K562 (cell line): ENCODE data around the gene OSGEP. TPM values are rescaled to one million over a fixed set of nuclear protein-coding genes. Genes with fewer than 3 reads are reported as not detected.

Experiments used
- CHAMP1 ChIP-seq: fragments of 450-650 bp; IDR thresholded peaks from 2 replicates; pipeline ENCODE4 v1.6.1; 2016; ENCODE audit warnings: mild to moderate bottlenecking
- CHD2 ChIP-seq: IDR thresholded peaks from 2 replicates; pipeline ENCODE4 v1.6.1; 2011; ENCODE audit warnings: low read depth, low read length
- CXXC5 ChIP-seq: fragments of 250-450 bp; sonication (Bioruptor Pico); IDR thresholded peaks from 2 replicates; pipeline ENCODE4 v1.8.0; 2022; ENCODE audit warnings: inconsistent platforms, mild to moderate bottlenecking, moderate library complexity
- DACH1 ChIP-seq: fragments of 450-650 bp; IDR thresholded peaks from 2 replicates; pipeline ENCODE4 v1.6.1; 2018; ENCODE audit not compliant: partially characterized antibody
- ETV5 ChIP-seq: sonication (generic); formaldehyde crosslinking; IDR thresholded peaks from 2 replicates; pipeline ENCODE4 v1.4.0; 2020; ENCODE audit warnings: low read depth, mild to moderate bottlenecking, missing genetic modification reagents
- FOXJ2 ChIP-seq: fragments of 200-800 bp; sonication (Bioruptor generic); IDR thresholded peaks from 2 replicates; pipeline ENCODE4 v1.6.1; 2016; ENCODE audit warnings: missing genetic modification characterization, missing compliant biosample characterization
- HDAC1 ChIP-seq, 2 experiments: fragments of 450-650 bp; IDR thresholded peaks; 2 replicates each; pipeline ENCODE4 v1.6.1; 2016 to 2017; ENCODE audit warnings: inconsistent platforms in 1 of 2, mild to moderate bottlenecking in 1 of 2, moderate library complexity in 1 of 2
- KAT2B ChIP-seq: IDR thresholded peaks from one replicate; pipeline ENCODE4 v1.6.1; 2012; ENCODE audit warnings: low read depth, mild to moderate bottlenecking, control low read depth, inconsistent platforms, low read length, moderate library complexity
- MAZ ChIP-seq, 2 experiments: fragments of 450-650 bp in 1 of 2; sonication (generic) in 1 of 2; formaldehyde crosslinking; IDR thresholded peaks in 1 of 2; conservative IDR thresholded peaks in 1 of 2; 2 replicates each; pipeline versions ENCODE4 v1.4.0 to v1.5.0; 2020; ENCODE audit warnings: mild to moderate bottlenecking in 1 of 2, missing genetic modification reagents in 1 of 2
- MEF2D ChIP-seq: conservative IDR thresholded peaks from 2 replicates; pipeline ENCODE4 v1.6.1; 2016; ENCODE audit warnings: low read depth, missing genetic modification characterization, missing compliant biosample characterization
- MTA1 ChIP-seq: fragments of 450-650 bp; IDR thresholded peaks from 2 replicates; pipeline ENCODE4 v1.6.1; 2017; ENCODE audit warnings: borderline replicate concordance
- MXI1 ChIP-seq: IDR thresholded peaks from 2 replicates; pipeline ENCODE4 v1.6.1; 2011; ENCODE audit warnings: low read depth, mild to moderate bottlenecking, improper control_type of control experiment, low read length
- MYC ChIP-seq, 2 experiments: fragments of 250-450 bp in 1 of 2; sonication (Bioruptor Pico) in 1 of 2; IDR thresholded peaks; 2 replicates each; pipeline versions ENCODE4 v1.5.1 to v1.6.1; 2012 to 2021; ENCODE audit warnings: low read depth in 2 of 2, borderline replicate concordance in 1 of 2, improper control_type of control experiment in 1 of 2, low read length in 1 of 2, mild to moderate bottlenecking in 1 of 2, moderate library complexity in 1 of 2
- NFE2 ChIP-seq: IDR thresholded peaks from 2 replicates; pipeline ENCODE4 v1.6.1; 2014; ENCODE audit warnings: antibody characterized with exemption, low read depth
- NR2C1 ChIP-seq, 2 experiments: fragments of 450-650 bp; IDR thresholded peaks; 2 replicates each; pipeline ENCODE4 v1.6.1; 2017; ENCODE audit warnings: mild to moderate bottlenecking in 2 of 2, antibody characterized with exemption in 1 of 2, inconsistent platforms in 1 of 2, missing compliant biosample characterization in 1 of 2, missing genetic modification characterization in 1 of 2
- NR3C1 ChIP-seq: sonication (generic); formaldehyde crosslinking; IDR thresholded peaks from 2 replicates; pipeline ENCODE4 v1.8.1; 2022; ENCODE audit warnings: missing genetic modification reagents
- NRF1 ChIP-seq, 2 experiments: fragments of 450-650 bp; IDR thresholded peaks in 1 of 2; conservative IDR thresholded peaks in 1 of 2; 2 replicates each; pipeline ENCODE4 v1.6.1; 2014; ENCODE audit warnings: mild to moderate bottlenecking in 2 of 2
- POLR2G ChIP-seq: fragments of 200-400 bp; formaldehyde crosslinking; IDR thresholded peaks from 2 replicates; pipeline ENCODE4 v1.6.1; 2017; ENCODE audit warnings: low read depth, mild to moderate bottlenecking, antibody characterized with exemption, low read length, moderate library complexity
- RFX5 ChIP-seq: IDR thresholded peaks from 2 replicates; pipeline ENCODE4 v1.6.1; 2011; ENCODE audit warnings: low read depth, mild to moderate bottlenecking, improper control_type of control experiment, low read length
- RNF2 ChIP-seq: sonication (generic); IDR thresholded peaks from 2 replicates; pipeline ENCODE4 v1.6.1; 2016
- SP1 ChIP-seq: sonication (generic); formaldehyde crosslinking; IDR thresholded peaks from 2 replicates; pipeline ENCODE4 v1.8.1; 2022; ENCODE audit warnings: mild to moderate bottlenecking, missing genetic modification reagents
- TEAD2 ChIP-seq: fragments of 450-650 bp; IDR thresholded peaks from 2 replicates; pipeline ENCODE4 v1.6.1; 2016; ENCODE audit warnings: missing genetic modification characterization, control low read depth, missing compliant biosample characterization
- ZFX ChIP-seq: sonication (generic); formaldehyde crosslinking; IDR thresholded peaks from 2 replicates; pipeline ENCODE4 v1.8.0; 2022; ENCODE audit warnings: mild to moderate bottlenecking, missing genetic modification reagents, moderate library complexity
- ZNF398 ChIP-seq: fragments of 250-450 bp; sonication (Bioruptor Pico); IDR thresholded peaks from 2 replicates; pipeline ENCODE4 v1.8.0; 2021; ENCODE audit warnings: moderate library complexity, mild to moderate bottlenecking, inconsistent platforms
- polyA plus RNA-seq, 8 experiments: library from polyadenylated mRNA; depleted of rRNA in 4 of 8; stranded (reverse) in 5 of 8; unstranded in 3 of 8; fragments of >200 nt; fragmentation: Nextera tagmentation in 2 of 8; fragmentation: Illumina TruSeq in 1 of 8; extraction: Ambion mirVana in 2 of 8; extraction: Trizol in 1 of 8; gene quantifications; 2 replicates each; pipeline versions ENCODE4 v1.2.1 to v1.2.3, GENCODE V29; 2011 to 2014; ENCODE audit warnings: inconsistent platforms in 1 of 8, missing spikeins in 1 of 8
- total RNA-seq, 7 experiments: library from RNA; depleted of rRNA in 6 of 7; stranded (reverse); fragments of >200 nt in 6 of 7; fragmentation: Illumina TruSeq in 2 of 7; extraction: Trizol in 2 of 7; gene quantifications; 2 replicates each; pipeline versions ENCODE4 v1.2.1 to v1.2.3, GENCODE V29; 2011 to 2021; ENCODE audit warnings: low replicate concordance in 1 of 7

Gene OSGEP
- total and polyA plus RNA-seq, 9 of the 15 experiments (the other 6 are each of a cell fraction or from before 2014, with no cell fraction given): 32.1 to 59.2 (median 44.1) TPM

GRCh38 chr14:20454516-20455354, at the start of gene OSGEP, which contains the start of gene APEX1 (continued):
- TF ChIP-seq HDAC1 (IDR thresholded peaks at IDR 0.05) (peak in 1 of 2 experiments; percentile 96; a peak in 2 of 4 replicates), MAZ (CRISPR knock-in tag; conservative IDR thresholded peaks at IDR 0.05 in 1 of 2, IDR thresholded peaks at IDR 0.05 in 1 of 2) (peak; percentile 57 to 74; a peak in 3 of 4 replicates), NR3C1 (CRISPR knock-in tag) (no peak), SP1 (CRISPR knock-in tag) (peak; percentile 62), POLR2G (peak; percentile 95), ETV5 (CRISPR knock-in tag) (0 out of 2 replicates have a peak, but pooled peaks have one; percentile 4), RFX5 (no peak), CXXC5 (CRISPR knock-in tag) (peak; percentile 94), KAT2B (peak; percentile 19), NRF1 (conservative IDR thresholded peaks at IDR 0.05 in 1 of 2, IDR thresholded peaks at IDR 0.05 in 1 of 2) (peak in 1 of 2 experiments; percentile 51; a peak in 3 of 4 replicates), MYC (IDR thresholded peaks at IDR 0.05; ENCODE audit: low read depth, low read length) (peak; percentile 94), MYC (CRISPR knock-in tag; IDR thresholded peaks at IDR 0.05; ENCODE audit: borderline replicate concordance, low read depth) (peak; percentile 93), RNF2 (peak; percentile 50; the same call in 1 of the 2 replicates), NFE2 (peak; percentile 92), FOXJ2 (tag) (peak; percentile 41; the same call in 1 of the 2 replicates), MTA1 (peak; percentile 64; the same call in 1 of the 2 replicates), DACH1 (peak; percentile 94), NR2C1 (IDR thresholded peaks at IDR 0.05) (peak; percentile 73; the same call in 1 of the 2 replicates), NR2C1 (tag; IDR thresholded peaks at IDR 0.05) (no peak), ZFX (CRISPR knock-in tag) (peak; percentile 69), CHD2 (peak; percentile 87), MEF2D (0 out of 2 replicates have a peak, but pooled peaks have one; percentile 50), CHAMP1 (no peak), MXI1 (peak; percentile 69; the same call in 1 of the 2 replicates), TEAD2 (tag) (0 out of 2 replicates have a peak, but pooled peaks have one; percentile 25), ZNF398 (CRISPR knock-in tag) (no peak)
